GM12892 (cell line): Measurements from ENCODE around the gene SPANXA2.
"Not testable (repeated sequence)": the region's sequence is repeated elsewhere in the genome, so short reads cannot be mapped to it uniquely, and the experiment has no call there.

Experiments
- POLR2A ChIP-seq: IDR thresholded peaks from 2 replicates; pipeline ENCODE4 v1.6.1; 2011; ENCODE audit warnings: low read depth, low read length, control low read depth
- POLR2AphosphoS5 ChIP-seq: IDR thresholded peaks from 2 replicates; pipeline ENCODE4 v1.6.1; 2011; ENCODE audit warnings: low read depth, low read length, control low read depth

- not testable (repeated sequence) for TF ChIP-seq POLR2AphosphoS5, POLR2A
Measured at GRCh38 chrX:141584638-141585037, 4.9 kb upstream of the SPANXA2 start, which contains the start of gene SPANXA1.
